HuH-7.5 (cell line): ENCODE results near the gene TMEM200A.

Source experiments
- DNase-seq: peaks from one replicate; pipeline ENCODE4 v3.0.0; 2011; ENCODE audit warnings: low spot score

The TMEM200A gene

GRCh38 chr6:130425537-130425936 is 59.7 kb downstream of the TMEM200A start:
- DNase-seq = no peak

GRCh38 chr6:130426066-130426721 is 60.4 kb downstream of the TMEM200A start:
- DNase-seq = no peak

GRCh38 chr6:130431346-130431852 is 65.6 kb downstream of the TMEM200A start:
- no peak for DNase-seq

GRCh38 chr6:130432838-130433237 is 67.0 kb downstream of the TMEM200A start:
- no peak for DNase-seq

GRCh38 chr6:130434174-130434873 is 68.5 kb downstream of the TMEM200A start:
- no peak for DNase-seq

- no peak for DNase-seq
Measured at GRCh38 chr6:130435181-130435580, 69.4 kb downstream of the TMEM200A start.

GRCh38 chr6:130437961-130438360 is 72.1 kb downstream of the TMEM200A start:
- DNase-seq = no peak

- DNase-seq = no peak
Measured at GRCh38 chr6:130447374-130447773, 81.6 kb downstream of the TMEM200A start.

GRCh38 chr6:130452336-130452735 is 86.5 kb downstream of the TMEM200A start:
- no peak for DNase-seq

GRCh38 chr6:130453230-130453629 is 87.4 kb downstream of the TMEM200A start:
- DNase-seq = no peak

- DNase-seq = no peak
Measured at GRCh38 chr6:130457605-130458004, 91.8 kb downstream of the TMEM200A start.

- no peak for DNase-seq
Measured at GRCh38 chr6:130459316-130459715, 93.5 kb downstream of the TMEM200A start.

GRCh38 chr6:130460934-130461333 is 95.1 kb downstream of the TMEM200A start:
- no peak for DNase-seq

GRCh38 chr6:130466052-130466747 is 100.4 kb downstream of the TMEM200A start:
- no peak for DNase-seq

- DNase-seq = no peak
Measured at GRCh38 chr6:130466748-130467061, 100.9 kb downstream of the TMEM200A start.

- no peak for DNase-seq
Measured at GRCh38 chr6:130467146-130468050, 101.6 kb downstream of the TMEM200A start.

- no peak for DNase-seq
Measured at GRCh38 chr6:130470766-130471165, 104.9 kb downstream of the TMEM200A start.

- no peak for DNase-seq
Measured at GRCh38 chr6:130473886-130474285, 108.1 kb downstream of the TMEM200A start.

- DNase-seq = no peak
Measured at GRCh38 chr6:130482645-130483390, 117.0 kb downstream of the TMEM200A start.

GRCh38 chr6:130485870-130486269 is 120.1 kb downstream of the TMEM200A start:
- no peak for DNase-seq

- no peak for DNase-seq
Measured at GRCh38 chr6:130486417-130486816, 120.6 kb downstream of the TMEM200A start.
